ENCODE measurements around the gene TBCD. TPM values are rescaled to one million over a fixed set of nuclear protein-coding genes. Genes with fewer than 3 reads are reported as not detected.
"Not testable (repeated sequence)": the region's sequence is repeated elsewhere in the genome, so short reads cannot be mapped to it uniquely, and the experiment has no call there.

Gene TBCD
- total and polyA plus RNA-seq, 8 donors: 28.7 to 161 (median 40.0) TPM

DNA sequence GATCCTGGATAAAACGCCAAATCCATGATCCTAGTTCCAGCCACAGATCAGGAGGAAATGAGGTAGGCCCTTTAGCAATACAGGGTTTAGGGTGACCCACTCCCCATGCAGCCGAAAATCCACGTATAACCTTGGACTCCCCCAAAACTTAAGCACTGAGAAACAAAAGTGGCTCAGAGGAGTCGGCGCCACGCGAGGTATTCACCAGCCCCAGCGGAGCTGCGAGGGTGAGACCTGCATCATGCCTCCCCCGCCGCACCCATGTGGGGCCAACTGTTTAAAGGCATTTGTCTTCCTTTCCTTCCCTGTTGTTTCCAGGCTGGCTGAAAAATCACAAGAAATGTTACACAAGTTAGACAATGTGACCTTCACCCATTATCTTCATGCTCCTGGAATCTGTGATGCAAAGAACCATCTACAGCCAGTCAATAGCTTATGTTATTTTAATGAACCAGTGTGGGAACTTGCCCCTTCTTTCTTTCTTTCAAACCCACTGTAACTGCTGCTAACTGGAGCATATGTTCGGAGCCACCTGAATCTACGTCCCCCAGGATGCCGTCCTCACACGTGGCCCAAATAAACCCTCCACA lies 229.4 kb downstream of the TBCD start:
- H3K27me3 ChIP-seq: no peaks in the 10 kb centered on the region
- no peaks in the 10 kb centered on the region for H3K36me3 ChIP-seq
- no peak overlapping the region for H3K4me3 ChIP-seq
- DNase-seq (no peak), ATAC-seq (no peak), FAIRE-seq (no peak)
- WGBS, 2 donors: 79 to 90% methylated on average over 15 of the region's 15 CpGs
- intact Hi-C loops (cut with DNase I): no loop called here
- TF ChIP-seq, protein P1, sequence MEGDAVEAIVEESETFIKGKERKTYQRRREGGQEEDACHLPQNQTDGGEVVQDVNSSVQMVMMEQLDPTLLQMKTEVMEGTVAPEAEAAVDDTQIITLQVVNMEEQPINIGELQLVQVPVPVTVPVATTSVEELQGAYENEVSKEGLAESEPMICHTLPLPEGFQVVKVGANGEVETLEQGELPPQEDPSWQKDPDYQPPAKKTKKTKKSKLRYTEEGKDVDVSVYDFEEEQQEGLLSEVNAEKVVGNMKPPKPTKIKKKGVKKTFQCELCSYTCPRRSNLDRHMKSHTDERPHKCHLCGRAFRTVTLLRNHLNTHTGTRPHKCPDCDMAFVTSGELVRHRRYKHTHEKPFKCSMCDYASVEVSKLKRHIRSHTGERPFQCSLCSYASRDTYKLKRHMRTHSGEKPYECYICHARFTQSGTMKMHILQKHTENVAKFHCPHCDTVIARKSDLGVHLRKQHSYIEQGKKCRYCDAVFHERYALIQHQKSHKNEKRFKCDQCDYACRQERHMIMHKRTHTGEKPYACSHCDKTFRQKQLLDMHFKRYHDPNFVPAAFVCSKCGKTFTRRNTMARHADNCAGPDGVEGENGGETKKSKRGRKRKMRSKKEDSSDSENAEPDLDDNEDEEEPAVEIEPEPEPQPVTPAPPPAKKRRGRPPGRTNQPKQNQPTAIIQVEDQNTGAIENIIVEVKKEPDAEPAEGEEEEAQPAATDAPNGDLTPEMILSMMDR (IDR thresholded peaks at IDR 0.05): no peak
- H3K27ac ChIP-seq: no peak overlapping the region
- H3K4me1 ChIP-seq: no peaks in the 10 kb centered on the region
- H3K9me3 ChIP-seq: no peaks in the 10 kb centered on the region

DNA sequence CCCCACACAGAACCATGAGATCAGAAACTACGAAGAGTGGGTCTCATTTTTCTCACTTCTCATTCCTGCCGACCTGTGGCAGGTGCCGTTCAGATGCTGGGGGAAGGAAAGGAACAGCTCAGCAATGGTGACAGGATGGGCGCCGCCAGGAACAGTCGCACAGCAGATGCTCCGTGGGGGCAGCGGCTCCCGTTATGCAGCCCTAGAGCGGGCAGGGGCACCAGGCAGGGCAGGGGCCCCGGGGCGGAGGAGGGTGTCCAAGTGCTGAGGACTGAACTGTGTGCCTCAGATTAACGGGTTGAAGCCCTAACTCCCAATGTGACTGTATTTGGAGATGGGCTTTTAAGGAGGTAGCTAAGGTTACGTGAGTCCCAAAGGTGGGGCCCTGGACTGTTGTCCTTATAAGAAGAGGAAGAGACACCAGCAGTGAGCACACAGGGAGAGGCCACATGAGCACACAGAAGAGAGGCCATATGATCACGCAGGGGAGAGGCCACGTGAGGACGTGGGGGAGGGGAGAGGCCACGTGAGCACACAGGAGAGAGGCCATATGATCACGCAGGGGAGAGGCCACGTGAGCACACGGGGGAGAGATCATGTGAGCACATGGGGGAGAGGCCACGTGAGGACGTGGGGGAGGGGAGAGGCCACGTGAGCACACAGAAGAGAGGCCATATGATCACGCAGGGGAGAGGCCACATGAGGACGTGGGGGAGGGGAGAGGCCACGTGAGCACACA lies 231.8 kb downstream of the TBCD start:
- no peak for ATAC-seq

DNA sequence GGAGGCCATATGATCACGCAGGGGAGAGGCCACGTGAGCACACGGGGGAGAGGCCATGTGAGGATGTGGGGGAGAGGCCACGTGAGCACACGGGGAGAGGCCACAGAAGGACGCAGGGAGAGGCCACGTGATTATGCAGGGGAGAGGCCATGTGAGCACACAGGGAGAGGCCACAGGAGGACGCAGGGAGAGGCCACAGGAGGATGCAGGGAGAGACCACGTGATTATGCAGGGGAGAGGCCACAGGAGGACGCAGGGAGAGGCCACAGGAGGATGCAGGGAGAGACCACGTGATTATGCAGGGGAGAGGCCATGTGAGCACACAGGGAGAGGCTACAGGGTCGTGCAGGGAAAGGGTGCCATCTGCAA lies 232.4 kb downstream of the TBCD start:
- H3K9me3 ChIP-seq; FAIRE-seq; H3K4me3 ChIP-seq; intact Hi-C loops (cut with DNase I); H3K4me1 ChIP-seq; DNase-seq; ATAC-seq; H3K36me3 ChIP-seq; H3K27ac ChIP-seq; H3K27me3 ChIP-seq: not testable (repeated sequence)
- WGBS, 2 donors: 75 to 81% methylated on average over 10 to 12 of the region's 12 CpGs

More for the DNA sequence above, 231.8 kb downstream of the TBCD start:
- DNase-seq: no peak
- H3K27ac ChIP-seq: no peak overlapping the region
- H3K27me3 ChIP-seq: no peaks in the 10 kb centered on the region
- no peak for FAIRE-seq
- no peaks in the 10 kb centered on the region for H3K4me1 ChIP-seq
- no peaks in the 10 kb centered on the region for H3K9me3 ChIP-seq
- H3K36me3 ChIP-seq: no peaks in the 10 kb centered on the region
- WGBS, 2 donors: 89 to 95% methylated on average over 27 of the region's 27 CpGs
- no peak overlapping the region for H3K4me3 ChIP-seq
- TF ChIP-seq, protein P1 (IDR thresholded peaks at IDR 0.05): no peak
- intact Hi-C loops (cut with DNase I): no loop called here

DNA sequence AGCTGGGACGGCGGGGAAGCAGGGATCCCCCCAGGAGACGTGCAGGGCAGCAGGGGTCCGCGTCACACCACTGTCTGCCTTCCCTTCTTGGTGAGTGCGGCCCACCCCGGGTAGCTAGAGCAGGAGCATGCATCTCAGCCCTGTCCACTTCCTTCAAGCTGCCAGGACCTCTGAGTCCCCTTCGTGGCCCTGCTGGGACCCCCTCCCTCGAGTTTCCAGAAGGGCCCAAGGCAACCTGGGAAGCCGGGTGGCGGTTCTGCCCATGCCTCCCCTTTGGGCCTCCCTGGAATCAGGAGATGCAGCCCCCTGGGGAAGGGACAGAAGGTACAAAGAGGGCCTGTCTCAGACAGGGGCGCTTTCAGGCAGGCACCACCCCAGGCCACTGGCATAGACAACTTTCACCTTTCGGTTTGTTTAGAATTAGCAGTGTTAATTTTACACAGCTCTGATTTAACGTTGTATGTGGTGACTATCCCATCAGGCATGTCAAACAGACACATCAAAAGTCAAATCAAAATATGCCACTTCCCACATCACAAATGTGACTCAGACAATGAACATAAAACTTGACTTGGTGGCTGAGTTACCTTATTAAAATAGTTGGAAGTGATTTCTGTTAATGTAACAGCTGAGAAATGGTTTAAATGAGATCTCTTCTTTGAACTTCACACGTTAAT lies 233.0 kb downstream of the TBCD start:
- TF ChIP-seq, protein P1 (IDR thresholded peaks at IDR 0.05): no peak
- 89 to 90% methylated on average over 15 of the region's 15 CpGs for WGBS, 2 donors
- H3K27ac ChIP-seq: no peak overlapping the region
- H3K9me3 ChIP-seq: no peaks in the 10 kb centered on the region
- intact Hi-C loops (cut with DNase I): no loop called here
- no peak overlapping the region for H3K4me3 ChIP-seq
- DNase-seq (no peak), ATAC-seq (no peak), FAIRE-seq (no peak)
- no peaks in the 10 kb centered on the region for H3K27me3 ChIP-seq
- no peaks in the 10 kb centered on the region for H3K4me1 ChIP-seq
- no peaks in the 10 kb centered on the region for H3K36me3 ChIP-seq

DNA sequence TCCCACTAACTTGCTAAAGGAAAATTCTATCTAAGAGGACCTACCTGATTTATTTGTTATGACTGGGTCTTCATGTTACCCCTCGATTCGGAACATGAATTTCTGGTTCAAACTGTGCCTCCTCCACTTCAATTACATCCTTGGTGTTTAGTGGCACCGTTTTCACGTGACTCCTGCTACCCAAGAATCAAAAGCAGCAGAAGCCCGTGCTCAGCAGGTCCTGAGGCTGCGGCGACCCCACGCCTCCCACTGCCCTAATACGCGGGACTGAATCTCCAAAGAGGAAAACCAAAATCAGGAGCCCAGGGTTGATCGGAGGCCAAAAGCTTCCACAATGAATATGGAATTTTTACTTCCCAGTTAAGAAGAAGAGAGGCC lies 233.6 kb downstream of the TBCD start:
- WGBS, 2 donors: 95 to 97% methylated on average over 11 of the region's 11 CpGs
- Histone ChIP-seq H3K36me3 (no peaks in the 10 kb centered on the region), H3K27me3 (no peaks in the 10 kb centered on the region), H3K9me3 (no peaks in the 10 kb centered on the region), H3K27ac (peak overlapping the region in 1 of 4 donors; percentile 52), H3K4me1 (no peaks in the 10 kb centered on the region), H3K4me3 (no peak overlapping the region)
- no peak for DNase-seq
- intact Hi-C loops (cut with DNase I): no loop called here
- FAIRE-seq: no peak
- ATAC-seq: no peak
- TF ChIP-seq, protein P1 (IDR thresholded peaks at IDR 0.05): no peak
